HepG2 (cell line): ENCODE data around the gene DDX19B. TPM values are rescaled to one million over a fixed set of nuclear protein-coding genes. Genes with fewer than 3 reads are reported as not detected.
A peak's percentile ranks its signal among the peaks of the same experiment; 100 is the strongest.

Experiments
- BCLAF1 ChIP-seq: fragments of 450-650 bp; IDR thresholded peaks from 2 replicates; pipeline ENCODE4 v1.6.1; 2017; ENCODE audit warnings: mild to moderate bottlenecking
- CBX2 ChIP-seq, 2 experiments: fragments of 200-600 bp in 1 of 2; sonication (generic); formaldehyde crosslinking in 1 of 2; IDR thresholded peaks; 2 replicates each; pipeline versions ENCODE4 v1.7.0 to v1.8.1; 2018 to 2022; ENCODE audit warnings: low read depth in 2 of 2, low read length in 1 of 2, mild to moderate bottlenecking in 1 of 2, missing genetic modification reagents in 1 of 2
- CCAR2 ChIP-seq: fragments of 200-400 bp; formaldehyde crosslinking; optimal IDR thresholded peaks from 2 replicates; pipeline ENCODE3; 2018; ENCODE audit warnings: low read depth, mild to moderate bottlenecking, low read length, moderate library complexity
- GATAD2A ChIP-seq: IDR thresholded peaks from 2 replicates; pipeline ENCODE4 v1.6.1; 2016
- HNRNPL ChIP-seq: fragments of 200-400 bp; formaldehyde crosslinking; IDR thresholded peaks from 2 replicates; pipeline ENCODE4 v1.6.1; 2017; ENCODE audit warnings: mild to moderate bottlenecking, low read depth, low read length
- KDM5A ChIP-seq: fragments of 200-600 bp; sonication (generic); IDR thresholded peaks from 2 replicates; pipeline ENCODE4 v1.7.0; 2018; ENCODE audit warnings: antibody characterized with exemption, mild to moderate bottlenecking, low read length, borderline replicate concordance
- MIER3 ChIP-seq: IDR thresholded peaks from 2 replicates; pipeline ENCODE4 v1.6.1; 2016; ENCODE audit warnings: missing compliant biosample characterization, borderline replicate concordance
- PBX2 ChIP-seq: IDR thresholded peaks from 2 replicates; pipeline ENCODE4 v1.6.1; 2016; ENCODE audit warnings: control low read depth
- REPIN1 ChIP-seq: sonication (generic); formaldehyde crosslinking; IDR thresholded peaks from 2 replicates; pipeline ENCODE4 v1.8.0; 2022; ENCODE audit warnings: missing genetic modification reagents, low read depth, mild to moderate bottlenecking, borderline replicate concordance
- THAP8 ChIP-seq: sonication (generic); formaldehyde crosslinking; IDR thresholded peaks from 2 replicates; pipeline ENCODE4 v1.5.1; 2020; ENCODE audit warnings: missing genetic modification reagents, mild to moderate bottlenecking, borderline replicate concordance
- TSC22D2 ChIP-seq: sonication (generic); formaldehyde crosslinking; IDR thresholded peaks from 2 replicates; pipeline ENCODE4 v1.5.1; 2020; ENCODE audit warnings: missing genetic modification reagents, mild to moderate bottlenecking, borderline replicate concordance
- ZBTB20 ChIP-seq: sonication (generic); formaldehyde crosslinking; IDR thresholded peaks from 2 replicates; pipeline ENCODE4 v1.8.1; 2023; ENCODE audit warnings: missing genetic modification reagents, low read depth, mild to moderate bottlenecking, borderline replicate concordance
- ZNF557 ChIP-seq: sonication (generic); formaldehyde crosslinking; IDR thresholded peaks from 2 replicates; pipeline ENCODE4 v1.4.0; 2020; ENCODE audit warnings: missing genetic modification reagents
- ZNF569 ChIP-seq: sonication (generic); formaldehyde crosslinking; IDR thresholded peaks from 2 replicates; pipeline ENCODE4 v1.5.0; 2020; ENCODE audit warnings: mild to moderate bottlenecking, missing genetic modification reagents, moderate library complexity, borderline replicate concordance
- ZNF614 ChIP-seq: IDR thresholded peaks from 2 replicates; pipeline ENCODE4 v1.6.1; 2018; ENCODE audit warnings: missing biosample characterization, missing genetic modification reagents, inconsistent platforms, borderline replicate concordance
- polyA plus RNA-seq, 8 experiments: library from polyadenylated mRNA; depleted of rRNA in 3 of 8; stranded (reverse) in 7 of 8; unstranded in 1 of 8; fragments of >200 nt; fragmentation: Illumina TruSeq in 4 of 8; extraction: Trizol in 4 of 8; gene quantifications; 2 replicates each; pipeline versions ENCODE4 v1.2.1 to v1.2.3, GENCODE V29; 2011 to 2016; ENCODE audit warnings: low read depth in 4 of 8, missing spikeins in 1 of 8, mixed read lengths in 1 of 8; ENCODE audit not compliant: insufficient read depth in 1 of 8
- total RNA-seq, 5 experiments: library from RNA; depleted of rRNA; stranded (reverse); fragments of >200 nt; fragmentation: Illumina TruSeq; extraction: Trizol; gene quantifications; 2 replicates each; pipeline ENCODE4 v1.2.3, GENCODE V29; 2016; ENCODE audit warnings: low read depth in 1 of 5
- TF ChIP-seq, protein P1 (sequence below): sonication (generic); formaldehyde crosslinking; IDR thresholded peaks from 2 replicates; pipeline ENCODE4 v1.8.1; 2023; ENCODE audit warnings: mild to moderate bottlenecking, inconsistent platforms, moderate library complexity, missing genetic modification reagents, borderline replicate concordance
- TF ChIP-seq, protein P2 (sequence below): sonication (generic); formaldehyde crosslinking; conservative IDR thresholded peaks from 2 replicates; pipeline ENCODE4 v1.4.0; 2020; ENCODE audit warnings: missing genetic modification reagents
- TF ChIP-seq, protein P3 (sequence below): sonication (generic); formaldehyde crosslinking; IDR thresholded peaks from 2 replicates; pipeline ENCODE4 v1.4.0; 2020; ENCODE audit warnings: missing genetic modification reagents

DDX19B gene
- total and polyA plus RNA-seq, 2 of the 13 experiments (the other 11 are each of a cell fraction or from before 2014, with no cell fraction given) = 36.2 to 40.0 TPM

- TF ChIP-seq BCLAF1 (no peak), ZNF614 (CRISPR knock-in tag) (peak; percentile 90), CBX2 (IDR thresholded peaks at IDR 0.05; ENCODE audit: low read depth, low read length) (no peak), CBX2 (CRISPR knock-in tag; IDR thresholded peaks at IDR 0.05; ENCODE audit: low read depth) (peak; percentile 85), THAP8 (CRISPR knock-in tag) (peak; percentile 49; the same call in 1 of the 2 replicates), ZNF557 (CRISPR knock-in tag) (no peak), REPIN1 (peak; percentile 95; the same call in 1 of the 2 replicates), CCAR2 (no peak), MIER3 (peak; percentile 20; the same call in 1 of the 2 replicates), ZBTB20 (CRISPR knock-in tag) (peak; percentile 83; the same call in 1 of the 2 replicates), GATAD2A (CRISPR knock-in tag) (peak; percentile 84), KDM5A (peak; percentile 91), PBX2 (CRISPR knock-in tag) (peak; percentile 14; the same call in 1 of the 2 replicates), HNRNPL (peak; percentile 91), ZNF569 (CRISPR knock-in tag) (no peak), TSC22D2 (CRISPR knock-in tag) (peak; percentile 39; the same call in 1 of the 2 replicates)
- TF ChIP-seq, protein P1, sequence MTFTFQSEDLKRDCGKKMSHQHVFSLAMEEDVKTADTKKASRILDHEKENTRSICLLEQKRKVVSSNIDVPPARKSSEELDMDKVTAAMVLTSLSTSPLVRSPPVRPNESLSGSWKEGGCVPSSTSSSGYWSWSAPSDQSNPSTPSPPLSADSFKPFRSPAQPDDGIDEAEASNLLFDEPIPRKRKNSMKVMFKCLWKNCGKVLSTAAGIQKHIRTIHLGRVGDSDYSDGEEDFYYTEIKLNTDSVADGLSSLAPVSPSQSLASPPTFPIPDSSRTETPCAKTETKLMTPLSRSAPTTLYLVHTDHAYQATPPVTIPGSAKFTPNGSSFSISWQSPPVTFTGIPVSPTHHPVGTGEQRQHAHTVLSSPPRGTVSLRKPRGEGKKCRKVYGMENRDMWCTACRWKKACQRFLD (CRISPR knock-in tag) = peak; percentile 45; the same call in 1 of the 2 replicates
- TF ChIP-seq, protein P2, sequence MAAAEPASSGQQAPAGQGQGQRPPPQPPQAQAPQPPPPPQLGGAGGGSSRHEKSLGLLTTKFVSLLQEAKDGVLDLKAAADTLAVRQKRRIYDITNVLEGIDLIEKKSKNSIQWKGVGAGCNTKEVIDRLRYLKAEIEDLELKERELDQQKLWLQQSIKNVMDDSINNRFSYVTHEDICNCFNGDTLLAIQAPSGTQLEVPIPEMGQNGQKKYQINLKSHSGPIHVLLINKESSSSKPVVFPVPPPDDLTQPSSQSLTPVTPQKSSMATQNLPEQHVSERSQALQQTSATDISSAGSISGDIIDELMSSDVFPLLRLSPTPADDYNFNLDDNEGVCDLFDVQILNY (CRISPR knock-in tag) = peak; percentile 55; the same call in 1 of the 2 replicates
- TF ChIP-seq, protein P3, sequence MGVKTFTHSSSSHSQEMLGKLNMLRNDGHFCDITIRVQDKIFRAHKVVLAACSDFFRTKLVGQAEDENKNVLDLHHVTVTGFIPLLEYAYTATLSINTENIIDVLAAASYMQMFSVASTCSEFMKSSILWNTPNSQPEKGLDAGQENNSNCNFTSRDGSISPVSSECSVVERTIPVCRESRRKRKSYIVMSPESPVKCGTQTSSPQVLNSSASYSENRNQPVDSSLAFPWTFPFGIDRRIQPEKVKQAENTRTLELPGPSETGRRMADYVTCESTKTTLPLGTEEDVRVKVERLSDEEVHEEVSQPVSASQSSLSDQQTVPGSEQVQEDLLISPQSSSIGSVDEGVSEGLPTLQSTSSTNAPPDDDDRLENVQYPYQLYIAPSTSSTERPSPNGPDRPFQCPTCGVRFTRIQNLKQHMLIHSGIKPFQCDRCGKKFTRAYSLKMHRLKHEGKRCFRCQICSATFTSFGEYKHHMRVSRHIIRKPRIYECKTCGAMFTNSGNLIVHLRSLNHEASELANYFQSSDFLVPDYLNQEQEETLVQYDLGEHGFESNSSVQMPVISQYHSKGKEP (CRISPR knock-in tag) = no peak
Measured at GRCh38 chr16:70298988-70299938, at the start of gene DDX19B (continued).
